Activated naive CD4-positive, alpha-beta T cell treated with anti-CD3 and anti-CD28 coated beads, Interleukin-2, amount 50 U/mL, for 24 hours (primary cell): ENCODE results near the gene IL18R1.

Experiments
- H3K27ac Mint-ChIP-seq: one replicate; pipeline ENCODE4 v1.8.0; 2021; ENCODE audit warnings: mild to moderate bottlenecking, mixed read lengths
- H3K27me3 Mint-ChIP-seq: one replicate; pipeline ENCODE4 v1.8.0; 2021; ENCODE audit warnings: mixed read lengths
- H3K36me3 Mint-ChIP-seq: one replicate; pipeline ENCODE4 v1.8.0; 2021; ENCODE audit warnings: mixed read lengths
- H3K4me1 Mint-ChIP-seq: one replicate; pipeline ENCODE4 v1.8.0; 2021; ENCODE audit warnings: mixed read lengths
- H3K4me3 Mint-ChIP-seq: one replicate; pipeline ENCODE4 v1.8.0; 2021; ENCODE audit warnings: mild to moderate bottlenecking, mixed read lengths
- H3K9me3 Mint-ChIP-seq: one replicate; pipeline ENCODE4 v1.8.0; 2021; ENCODE audit warnings: mixed read lengths

IL18R1 gene

DNA sequence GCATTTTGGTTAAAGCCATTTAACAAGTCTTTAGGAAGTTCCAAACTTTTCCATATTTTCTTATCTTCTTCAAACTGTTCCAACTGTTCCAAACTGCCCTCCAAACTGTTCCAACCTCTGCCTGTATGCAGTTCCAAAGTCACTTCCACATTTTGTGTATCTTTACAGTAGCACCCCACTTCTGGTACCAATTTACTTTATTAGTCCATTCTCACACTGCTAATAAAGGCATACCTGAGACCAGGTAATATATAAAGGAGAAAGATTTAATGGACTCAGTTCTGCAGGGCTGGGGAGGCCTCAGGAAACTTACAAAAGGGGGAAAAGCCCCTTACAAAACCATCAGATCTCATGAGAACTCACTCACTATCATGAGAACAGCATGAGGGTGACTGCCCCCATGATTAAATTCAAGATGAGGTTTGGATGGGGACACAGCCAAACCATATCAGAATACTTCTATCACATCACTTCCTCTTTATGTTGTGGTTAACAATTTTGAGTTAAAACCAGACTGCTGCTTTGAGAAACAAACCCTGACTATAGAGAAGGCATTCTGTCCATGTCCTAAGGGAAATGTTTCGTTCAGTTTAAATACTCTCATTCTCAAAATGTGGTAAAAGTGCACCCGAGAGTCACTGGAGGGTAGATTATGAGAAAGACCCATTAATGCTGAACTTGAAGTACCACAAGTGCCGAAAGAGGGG lies 11.0 kb downstream of the IL18R1 start:
- H3K27ac Mint-ChIP-seq, result peak overlapping the region; percentile 94
- peaks cover 48% of the 10 kb centered on the region for H3K36me3 Mint-ChIP-seq
- H3K4me3 Mint-ChIP-seq, result peak overlapping the region; percentile 79
- H3K27me3 Mint-ChIP-seq, result no peaks in the 10 kb centered on the region
- peaks cover 82% of the 10 kb centered on the region for H3K4me1 Mint-ChIP-seq
- peaks cover 28% of the 10 kb centered on the region for H3K9me3 Mint-ChIP-seq

DNA sequence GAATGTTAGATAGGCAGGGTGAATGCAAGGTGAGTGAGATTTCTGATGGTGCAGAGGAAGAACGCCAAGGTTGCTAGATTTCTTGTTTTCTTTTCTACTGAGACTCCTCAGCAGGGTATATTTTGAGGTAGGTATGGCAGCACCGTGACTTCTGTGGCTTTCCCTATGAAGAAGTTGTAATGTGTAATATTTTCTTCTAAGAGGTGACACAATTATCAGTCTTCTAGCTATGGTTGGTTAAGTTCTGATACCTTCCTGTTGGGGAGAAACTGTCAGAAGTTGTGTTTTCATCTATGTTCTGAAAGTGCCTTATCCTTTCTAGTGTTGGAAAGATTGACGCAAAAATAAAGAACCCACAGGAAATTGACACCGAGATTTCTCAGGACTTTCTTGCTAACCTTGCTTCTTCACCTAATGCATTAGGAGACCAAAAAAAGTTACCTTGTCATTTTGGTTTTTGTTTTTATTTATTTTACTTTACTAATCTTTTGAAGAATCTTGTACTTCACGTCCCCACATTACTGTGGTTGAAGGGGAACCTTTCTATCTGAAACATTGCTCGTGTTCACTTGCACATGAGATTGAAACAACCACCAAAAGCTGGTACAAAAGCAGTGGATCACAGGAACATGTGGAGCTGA lies 11.9 kb downstream of the IL18R1 start:
- peaks cover 28% of the 10 kb centered on the region for H3K9me3 Mint-ChIP-seq
- peak overlapping the region; percentile 79 for H3K4me3 Mint-ChIP-seq
- H3K27me3 Mint-ChIP-seq, result no peaks in the 10 kb centered on the region
- H3K36me3 Mint-ChIP-seq, result peaks cover 44% of the 10 kb centered on the region
- H3K27ac Mint-ChIP-seq, result peak overlapping the region; percentile 94
- peaks cover 81% of the 10 kb centered on the region for H3K4me1 Mint-ChIP-seq

GRCh38 chr2:102368461-102369109 lies 13.0 kb downstream of the IL18R1 start:
- Mint-ChIP-seq H3K9me3 (peaks cover 21% of the 10 kb centered on the region), H3K4me3 (peak overlapping the region; percentile 68), H3K27ac (peak overlapping the region; percentile 85), H3K36me3 (peaks cover 37% of the 10 kb centered on the region), H3K4me1 (peaks cover 70% of the 10 kb centered on the region), H3K27me3 (no peaks in the 10 kb centered on the region)

GRCh38 chr2:102369866-102370265 lies 14.3 kb downstream of the IL18R1 start:
- H3K36me3 Mint-ChIP-seq, result peaks cover 28% of the 10 kb centered on the region
- peaks cover 15% of the 10 kb centered on the region for H3K9me3 Mint-ChIP-seq
- H3K4me1 Mint-ChIP-seq, result peaks cover 59% of the 10 kb centered on the region
- no peak overlapping the region for H3K4me3 Mint-ChIP-seq
- no peak overlapping the region for H3K27ac Mint-ChIP-seq
- no peaks in the 10 kb centered on the region for H3K27me3 Mint-ChIP-seq

DNA sequence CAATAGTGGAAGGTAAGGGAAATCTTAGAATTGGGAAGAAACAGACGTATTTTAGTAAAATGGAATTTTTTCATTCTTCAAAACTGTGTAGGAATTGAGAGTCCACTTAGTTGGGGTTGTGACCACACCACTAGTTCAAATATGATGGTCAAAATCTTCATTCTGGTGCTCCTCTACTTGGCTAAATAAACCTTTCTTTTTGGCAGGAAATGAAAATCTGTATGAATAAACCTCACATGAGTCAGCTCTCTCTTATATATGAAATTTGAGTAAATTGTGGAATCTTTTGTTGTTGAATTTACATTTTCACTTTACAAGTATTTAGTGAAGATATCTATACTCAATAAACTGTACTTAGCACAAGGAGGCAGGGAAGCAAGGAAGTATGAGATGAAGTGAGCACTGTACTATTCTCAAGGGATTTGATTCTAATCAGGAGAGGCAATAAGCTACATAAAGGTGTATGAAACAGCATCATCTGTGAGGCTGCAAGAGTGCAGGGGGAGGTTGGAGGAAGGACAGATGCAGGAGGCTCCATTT lies 20.5 kb downstream of the IL18R1 start:
- Mint-ChIP-seq H3K27me3 (no peaks in the 10 kb centered on the region), H3K4me1 (peaks cover 27% of the 10 kb centered on the region), H3K9me3 (peaks cover 6% of the 10 kb centered on the region), H3K36me3 (peaks cover 28% of the 10 kb centered on the region), H3K4me3 (no peak overlapping the region), H3K27ac (no peak overlapping the region)

DNA sequence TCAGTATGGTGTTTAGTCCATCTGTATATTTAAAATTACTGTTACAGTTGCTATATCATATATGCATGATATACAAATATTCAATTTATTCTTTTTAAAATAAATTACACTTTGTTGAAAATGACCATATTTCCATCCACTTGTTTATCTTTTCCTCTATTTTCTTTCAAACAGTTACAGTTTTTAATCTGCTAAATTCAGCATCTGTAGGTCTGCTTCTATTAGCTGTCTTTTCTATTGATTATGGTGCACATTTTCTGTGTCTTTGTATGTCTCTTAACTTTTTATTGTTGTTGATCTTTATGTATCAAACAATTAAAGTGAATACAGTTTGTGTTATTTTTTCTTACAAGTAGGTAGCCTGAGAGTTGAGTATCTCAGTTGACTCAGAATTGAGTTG lies 28.1 kb downstream of the IL18R1 start:
- no peak overlapping the region for H3K4me3 Mint-ChIP-seq
- H3K27me3 Mint-ChIP-seq, result no peaks in the 10 kb centered on the region
- peaks cover 4% of the 10 kb centered on the region for H3K4me1 Mint-ChIP-seq
- H3K27ac Mint-ChIP-seq, result no peak overlapping the region
- H3K36me3 Mint-ChIP-seq, result peaks cover 46% of the 10 kb centered on the region
- peaks cover 19% of the 10 kb centered on the region for H3K9me3 Mint-ChIP-seq

GRCh38 chr2:102385522-102385921 lies 29.9 kb downstream of the IL18R1 start:
- H3K9me3 Mint-ChIP-seq, result peaks cover 19% of the 10 kb centered on the region
- peaks cover 44% of the 10 kb centered on the region for H3K36me3 Mint-ChIP-seq
- peaks cover 8% of the 10 kb centered on the region for H3K4me1 Mint-ChIP-seq
- no peak overlapping the region for H3K27ac Mint-ChIP-seq
- H3K27me3 Mint-ChIP-seq, result no peaks in the 10 kb centered on the region
- no peak overlapping the region for H3K4me3 Mint-ChIP-seq

DNA sequence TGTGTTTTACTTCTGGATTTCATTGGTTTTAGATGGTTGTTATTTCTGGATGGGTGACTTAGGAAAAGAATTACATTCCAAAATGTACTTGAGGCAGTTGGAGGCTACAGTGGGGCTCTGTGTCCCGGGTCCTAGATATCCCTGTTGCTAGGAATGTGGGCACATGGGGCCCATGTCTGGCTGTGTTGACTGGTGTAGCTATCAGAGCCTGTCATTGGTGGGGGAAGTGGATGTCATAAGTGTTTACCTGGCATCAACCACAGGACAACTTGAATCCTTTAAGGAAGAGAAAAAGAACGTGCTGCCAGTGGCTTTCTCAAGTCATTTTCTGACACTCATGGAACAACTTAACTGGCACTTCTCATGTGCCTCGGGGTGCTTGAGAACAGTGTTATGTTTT lies 30.4 kb downstream of the IL18R1 start:
- Mint-ChIP-seq H3K9me3 (peaks cover 19% of the 10 kb centered on the region), H3K27ac (no peak overlapping the region), H3K4me1 (peaks cover 9% of the 10 kb centered on the region), H3K27me3 (no peaks in the 10 kb centered on the region), H3K4me3 (no peak overlapping the region), H3K36me3 (peaks cover 40% of the 10 kb centered on the region)

DNA sequence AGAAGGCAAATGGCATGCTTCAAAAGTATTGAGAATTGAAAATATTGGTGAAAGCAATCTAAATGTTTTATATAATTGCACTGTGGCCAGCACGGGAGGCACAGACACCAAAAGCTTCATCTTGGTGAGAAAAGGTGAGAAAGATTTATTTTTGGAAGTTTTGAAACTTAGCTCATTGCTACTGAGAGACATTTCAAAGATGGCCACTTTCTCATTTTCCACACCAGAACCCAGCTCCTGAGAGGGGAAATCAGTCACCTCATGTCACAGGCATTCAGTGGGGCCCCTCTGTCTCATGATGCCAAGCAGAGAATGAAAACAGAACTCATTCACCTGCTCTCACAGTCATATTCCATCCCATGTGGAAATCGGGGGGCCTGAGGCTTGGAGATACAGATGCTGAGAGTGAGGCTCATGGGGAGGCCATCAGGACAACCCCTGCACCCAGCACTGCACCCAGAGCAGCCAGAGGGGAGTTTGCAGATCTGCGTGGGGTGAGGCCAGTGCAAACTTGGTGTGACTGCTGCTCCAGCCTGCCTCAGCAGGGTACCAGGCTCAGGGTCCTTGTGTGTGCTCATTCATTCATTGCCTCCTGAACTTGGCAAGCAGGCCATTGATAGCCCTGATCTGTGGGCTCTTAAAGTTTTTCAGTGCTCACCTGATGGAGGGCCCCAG lies 31.4 kb downstream of the IL18R1 start:
- H3K36me3 Mint-ChIP-seq, result peaks cover 39% of the 10 kb centered on the region
- H3K9me3 Mint-ChIP-seq, result peaks cover 19% of the 10 kb centered on the region
- no peaks in the 10 kb centered on the region for H3K27me3 Mint-ChIP-seq
- no peak overlapping the region for H3K27ac Mint-ChIP-seq
- peaks cover 19% of the 10 kb centered on the region for H3K4me1 Mint-ChIP-seq
- no peak overlapping the region for H3K4me3 Mint-ChIP-seq

- no peak overlapping the region for H3K27ac Mint-ChIP-seq
Observed at GRCh38 chr2:102387763-102388546, 32.4 kb downstream of the IL18R1 start.

GRCh38 chr2:102391565-102391964 lies 36.0 kb downstream of the IL18R1 start:
- Mint-ChIP-seq H3K4me3 (peak overlapping the region; percentile 12), H3K27ac (peak overlapping the region; percentile 43), H3K27me3 (no peaks in the 10 kb centered on the region), H3K36me3 (peaks cover 9% of the 10 kb centered on the region), H3K9me3 (no peaks in the 10 kb centered on the region), H3K4me1 (peaks cover 26% of the 10 kb centered on the region)

More at GRCh38 chr2:102387763-102388546, 32.4 kb downstream of the IL18R1 start:
- Mint-ChIP-seq H3K4me3 (no peak overlapping the region), H3K4me1 (peaks cover 24% of the 10 kb centered on the region), H3K9me3 (peaks cover 16% of the 10 kb centered on the region), H3K36me3 (peaks cover 34% of the 10 kb centered on the region), H3K27me3 (no peaks in the 10 kb centered on the region)

GRCh38 chr2:102392096-102392495 lies 36.5 kb downstream of the IL18R1 start:
- H3K27ac Mint-ChIP-seq, result no peak overlapping the region
- H3K27me3 Mint-ChIP-seq, result no peaks in the 10 kb centered on the region
- H3K4me3 Mint-ChIP-seq, result no peak overlapping the region
- H3K9me3 Mint-ChIP-seq, result no peaks in the 10 kb centered on the region
- peaks cover 8% of the 10 kb centered on the region for H3K36me3 Mint-ChIP-seq
- H3K4me1 Mint-ChIP-seq, result peaks cover 26% of the 10 kb centered on the region

GRCh38 chr2:102392942-102393341 lies 37.3 kb downstream of the IL18R1 start:
- H3K4me1 Mint-ChIP-seq, result peaks cover 22% of the 10 kb centered on the region
- H3K27ac Mint-ChIP-seq, result no peak overlapping the region
- no peaks in the 10 kb centered on the region for H3K27me3 Mint-ChIP-seq
- no peak overlapping the region for H3K4me3 Mint-ChIP-seq
- no peaks in the 10 kb centered on the region for H3K9me3 Mint-ChIP-seq
- peaks cover 3% of the 10 kb centered on the region for H3K36me3 Mint-ChIP-seq

GRCh38 chr2:102396012-102396411 lies 40.4 kb downstream of the IL18R1 start:
- no peak overlapping the region for H3K27ac Mint-ChIP-seq
- H3K4me1 Mint-ChIP-seq, result peaks cover 32% of the 10 kb centered on the region
- peaks cover 3% of the 10 kb centered on the region for H3K36me3 Mint-ChIP-seq
- H3K9me3 Mint-ChIP-seq, result no peaks in the 10 kb centered on the region
- H3K27me3 Mint-ChIP-seq, result no peaks in the 10 kb centered on the region
- H3K4me3 Mint-ChIP-seq, result no peak overlapping the region

- H3K27ac Mint-ChIP-seq, result no peak overlapping the region
- H3K9me3 Mint-ChIP-seq, result no peaks in the 10 kb centered on the region
- no peaks in the 10 kb centered on the region for H3K27me3 Mint-ChIP-seq
- H3K4me1 Mint-ChIP-seq, result peaks cover 32% of the 10 kb centered on the region
- no peak overlapping the region for H3K4me3 Mint-ChIP-seq
- no peaks in the 10 kb centered on the region for H3K36me3 Mint-ChIP-seq
Observed at GRCh38 chr2:102397209-102397608, 41.6 kb downstream of the IL18R1 start.
